22Rv1 (cell line): ENCODE data around the gene TMEM87B.

Source experiments
- CTCF ChIP-seq: fragments of 450-650 bp; IDR thresholded peaks from 2 replicates; pipeline ENCODE4 v1.5.1; 2017; ENCODE audit warnings: mild to moderate bottlenecking
- ZFX ChIP-seq: fragments of 450-650 bp; IDR thresholded peaks from 2 replicates; pipeline ENCODE4 v1.6.1; 2017; ENCODE audit warnings: antibody characterized with exemption, borderline replicate concordance

- TF ChIP-seq CTCF, result no peak
- TF ChIP-seq ZFX, result no peak
These were observed 27.3 kb upstream of the TMEM87B start for GRCh38 chr2:112027767-112028166.
